Liver (tissue), 9 donors: ENCODE results near the gene HIC2. TPM values are rescaled to one million over a fixed set of nuclear protein-coding genes. Genes with fewer than 3 reads are reported as not detected.

Experiments used
- DNase-seq: peaks from one replicate; pipeline ENCODE4 v3.0.0-alpha.2; 2017; ENCODE audit warnings: low spot score
- H3K27ac ChIP-seq, 2 donors: one replicate each; pipeline ENCODE4 v1.7.0; 2013; ENCODE audit warnings: inconsistent platforms in 2 of 2, low read length in 2 of 2, control low read depth in 1 of 2, low read depth in 1 of 2, mild to moderate bottlenecking in 1 of 2
- H3K27me3 ChIP-seq, 4 donors: one replicate each; pipeline versions ENCODE4 v1.6.1 to v1.7.0; 2013; ENCODE audit warnings: low read length in 3 of 4, inconsistent platforms in 1 of 4, mild to moderate bottlenecking in 1 of 4, moderate library complexity in 1 of 4; ENCODE audit not compliant: control insufficient read depth in 4 of 4, insufficient read depth in 4 of 4
- H3K36me3 ChIP-seq, 4 donors: one replicate each; pipeline versions ENCODE4 v1.6.1 to v1.7.0; 2013; ENCODE audit warnings: low read length in 3 of 4, mild to moderate bottlenecking in 3 of 4, low read depth in 1 of 4, moderate library complexity in 1 of 4; ENCODE audit not compliant: control insufficient read depth in 4 of 4, insufficient read depth in 3 of 4
- H3K4me1 ChIP-seq, 4 donors: one replicate each; pipeline versions ENCODE4 v1.6.1 to v1.7.0; 2013; ENCODE audit warnings: low read length in 3 of 4, mild to moderate bottlenecking in 3 of 4, moderate library complexity in 1 of 4; ENCODE audit not compliant: control insufficient read depth in 4 of 4, insufficient read depth in 4 of 4
- H3K4me3 ChIP-seq, 3 donors: one replicate each; pipeline versions ENCODE4 v1.6.1 to v1.7.0; 2013; ENCODE audit warnings: low read length in 3 of 3, control low read depth in 1 of 3, low read depth in 1 of 3, mild to moderate bottlenecking in 1 of 3
- H3K9ac ChIP-seq, 2 donors: one replicate each; pipeline ENCODE4 v1.7.0; 2013; ENCODE audit warnings: low read length in 2 of 2, mild to moderate bottlenecking in 2 of 2, moderate library complexity in 2 of 2, control low read depth in 1 of 2, low read depth in 1 of 2
- H3K9me3 ChIP-seq, 4 donors: one replicate each; pipeline versions ENCODE4 v1.6.1 to v1.7.0; 2013; ENCODE audit warnings: low read length in 3 of 4; ENCODE audit not compliant: control insufficient read depth in 4 of 4
- EGR1 ChIP-seq, 2 donors: IDR thresholded peaks; 2 replicates each; pipeline ENCODE4 v1.6.1; 2016 to 2018; ENCODE audit warnings: antibody characterized with exemption in 2 of 2, low read depth in 2 of 2
- FOXA1 ChIP-seq: IDR thresholded peaks from 2 replicates; pipeline ENCODE4 v1.6.1; 2016; ENCODE audit warnings: antibody characterized with exemption
- GABPA ChIP-seq, 2 donors: IDR thresholded peaks in 1 of 2; conservative IDR thresholded peaks in 1 of 2; 2 replicates each; pipeline ENCODE4 v1.6.1; 2016; ENCODE audit warnings: antibody characterized with exemption in 2 of 2, mild to moderate bottlenecking in 1 of 2, moderate library complexity in 1 of 2
- HNF4A ChIP-seq, 2 donors: conservative IDR thresholded peaks; 2 replicates each; pipeline ENCODE4 v1.6.1; 2016; ENCODE audit warnings: antibody characterized with exemption in 2 of 2, mild to moderate bottlenecking in 2 of 2
- HNF4G ChIP-seq: IDR thresholded peaks from 2 replicates; pipeline ENCODE4 v1.6.1; 2016; ENCODE audit warnings: antibody characterized with exemption
- JUND ChIP-seq, 2 donors: IDR thresholded peaks; 2 replicates each; pipeline ENCODE4 v1.6.1; 2016; ENCODE audit warnings: antibody characterized with exemption in 2 of 2
- NR2F2 ChIP-seq: IDR thresholded peaks from 2 replicates; pipeline ENCODE4 v1.6.1; 2016; ENCODE audit warnings: antibody characterized with exemption
- RXRA ChIP-seq, 2 donors: IDR thresholded peaks; 2 replicates each; pipeline ENCODE4 v1.6.1; 2017 to 2018; ENCODE audit warnings: antibody characterized with exemption in 2 of 2, mild to moderate bottlenecking in 1 of 2
- TAF1 ChIP-seq: conservative IDR thresholded peaks from 2 replicates; pipeline ENCODE4 v1.6.1; 2016; ENCODE audit warnings: antibody characterized with exemption, mild to moderate bottlenecking
- YY1 ChIP-seq: IDR thresholded peaks from 2 replicates; pipeline ENCODE4 v1.6.1; 2016; ENCODE audit warnings: antibody characterized with exemption, mild to moderate bottlenecking
- WGBS: extraction: QIAGEN DNeasy Blood & Tissue Kit; methylation state at CpG from one replicate; pipeline ENCODE4 v1.1.7; 2013; 5-methylcytosine and 5-hydroxymethylcytosine counted together
- polyA plus RNA-seq, 2 donors: library from polyadenylated mRNA; stranded (reverse) in 1 of 2; unstranded in 1 of 2; fragments of 200-250 nt in 1 of 2; fragments of >200 nt in 1 of 2; fragmentation: Nextera tagmentation in 1 of 2; extraction: Ambion mirVana in 1 of 2; gene quantifications; one replicate each; pipeline versions ENCODE4 v1.2.1 to v1.2.3, GENCODE V29; 2013 to 2015
- total RNA-seq, 2 donors: library from RNA; depleted of rRNA; stranded (reverse); fragments of >200 nt; gene quantifications; one replicate each; pipeline ENCODE4 v1.2.3, GENCODE V29; 2014
- TF ChIP-seq, protein P1 (sequence below): fragments of 150-350 bp; IDR thresholded peaks from 2 replicates; pipeline ENCODE4 v1.5.1; 2017; ENCODE audit warnings: improper control_type of control experiment, low read depth, low read length; ENCODE audit not compliant: missing input control
- TF ChIP-seq, protein P2 (sequence below): IDR thresholded peaks from 2 replicates; pipeline ENCODE4 v1.6.1; 2016; ENCODE audit warnings: antibody characterized with exemption
- TF ChIP-seq, protein P3 (sequence below): IDR thresholded peaks from 2 replicates; pipeline ENCODE4 v1.6.1; 2016; ENCODE audit warnings: antibody characterized with exemption, mild to moderate bottlenecking
- TF ChIP-seq, protein P4 (sequence below): IDR thresholded peaks from 2 replicates; pipeline ENCODE4 v1.6.1; 2016; ENCODE audit warnings: antibody characterized with exemption
- donor health status: healthy.
- donor health status: healthy.
- donor health status: healthy.
- donor health status: healthy.
- donor health status: healthy.

HIC2 gene
- total and polyA plus RNA-seq, 4 donors, result 0.51 to 17.8 (median 2.0) TPM

DNA sequence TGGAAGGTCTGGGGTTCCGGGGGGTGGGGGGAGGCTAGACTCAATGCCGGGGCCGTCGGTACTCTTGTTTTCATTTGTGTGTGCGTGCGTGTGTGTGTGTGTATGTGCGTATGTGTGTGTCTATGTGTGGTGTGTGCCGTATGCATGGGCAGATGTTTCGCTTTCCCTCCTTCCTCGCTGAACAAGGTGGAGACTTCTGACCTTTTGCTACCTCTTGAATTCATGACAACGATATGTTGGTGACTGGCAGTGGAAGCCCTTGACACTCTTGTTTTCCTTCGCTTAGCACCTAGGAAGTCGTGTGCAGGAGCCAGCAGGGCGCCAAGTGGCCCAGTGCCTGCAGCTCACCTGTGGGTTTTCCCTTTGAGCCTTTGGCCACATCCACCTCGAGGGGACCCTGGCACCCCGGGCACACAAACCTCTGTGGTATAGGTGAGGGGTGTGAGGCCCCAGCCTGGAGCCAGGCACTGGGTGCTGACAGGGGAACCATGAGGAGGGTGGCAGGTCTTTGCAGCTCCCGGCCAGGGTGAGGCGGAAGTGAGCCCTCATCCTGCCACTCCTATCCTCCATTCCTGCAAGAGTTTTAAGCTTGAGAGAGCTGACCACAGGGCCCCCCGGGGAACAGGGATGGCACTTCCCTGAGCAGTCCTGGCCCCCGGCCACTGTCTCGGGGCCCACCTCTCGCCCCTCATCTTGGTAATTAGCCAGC lies 30.7 kb downstream of the HIC2 start (continued):
- TF ChIP-seq, protein P1, sequence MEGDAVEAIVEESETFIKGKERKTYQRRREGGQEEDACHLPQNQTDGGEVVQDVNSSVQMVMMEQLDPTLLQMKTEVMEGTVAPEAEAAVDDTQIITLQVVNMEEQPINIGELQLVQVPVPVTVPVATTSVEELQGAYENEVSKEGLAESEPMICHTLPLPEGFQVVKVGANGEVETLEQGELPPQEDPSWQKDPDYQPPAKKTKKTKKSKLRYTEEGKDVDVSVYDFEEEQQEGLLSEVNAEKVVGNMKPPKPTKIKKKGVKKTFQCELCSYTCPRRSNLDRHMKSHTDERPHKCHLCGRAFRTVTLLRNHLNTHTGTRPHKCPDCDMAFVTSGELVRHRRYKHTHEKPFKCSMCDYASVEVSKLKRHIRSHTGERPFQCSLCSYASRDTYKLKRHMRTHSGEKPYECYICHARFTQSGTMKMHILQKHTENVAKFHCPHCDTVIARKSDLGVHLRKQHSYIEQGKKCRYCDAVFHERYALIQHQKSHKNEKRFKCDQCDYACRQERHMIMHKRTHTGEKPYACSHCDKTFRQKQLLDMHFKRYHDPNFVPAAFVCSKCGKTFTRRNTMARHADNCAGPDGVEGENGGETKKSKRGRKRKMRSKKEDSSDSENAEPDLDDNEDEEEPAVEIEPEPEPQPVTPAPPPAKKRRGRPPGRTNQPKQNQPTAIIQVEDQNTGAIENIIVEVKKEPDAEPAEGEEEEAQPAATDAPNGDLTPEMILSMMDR, result no peak
- TF ChIP-seq RXRA (IDR thresholded peaks at IDR 0.05) (no peak), YY1 (no peak), GABPA (IDR thresholded peaks at IDR 0.05 in 1 of 2, conservative IDR thresholded peaks at IDR 0.05 in 1 of 2) (no peak), TAF1 (no peak), HNF4A (conservative IDR thresholded peaks at IDR 0.05) (no peak)

DNA sequence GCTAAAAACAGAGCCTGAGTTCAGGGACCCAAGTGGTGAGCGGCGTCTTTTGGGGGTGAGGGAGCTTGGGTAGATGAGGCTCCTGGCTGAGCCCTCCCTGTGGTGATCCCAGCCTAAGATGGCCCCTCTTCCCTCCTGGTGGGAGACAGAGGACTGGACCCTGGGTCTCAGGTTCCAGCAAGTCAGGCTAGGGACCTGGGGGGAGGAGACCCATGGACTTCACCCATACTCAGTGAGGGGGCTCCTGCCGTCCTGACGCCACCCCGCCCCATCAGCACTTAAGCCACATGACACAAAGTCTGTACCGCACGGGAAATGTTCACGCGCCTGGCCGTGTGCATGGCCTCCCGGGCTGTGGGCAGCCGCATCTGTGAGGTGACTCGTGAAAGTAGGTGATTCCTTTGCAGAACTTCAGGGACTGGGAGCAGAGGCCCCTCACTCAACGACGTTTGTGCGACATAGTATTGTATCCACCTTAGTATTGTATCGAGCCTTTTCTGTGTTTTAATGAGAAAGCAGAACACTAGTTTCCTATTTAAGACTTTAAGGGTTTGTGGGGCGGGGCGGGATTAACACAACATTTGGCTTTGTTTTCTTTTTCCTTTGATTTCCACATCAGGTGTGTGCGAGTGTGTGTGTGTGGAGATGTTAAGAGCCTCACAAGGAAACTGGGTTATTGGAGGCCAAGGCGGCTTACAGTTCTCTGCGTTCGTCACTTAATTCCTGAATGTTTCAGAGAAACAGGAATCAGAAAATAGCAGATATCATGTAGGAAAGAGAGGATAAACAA lies 31.7 kb downstream of the HIC2 start:
- Histone ChIP-seq H3K27me3 (no peaks in the 10 kb centered on the region), H3K9ac (no peak overlapping the region), H3K4me3 (no peak overlapping the region), H3K9me3 (no peaks in the 10 kb centered on the region), H3K36me3 (peaks cover 3 to 14% (median 7%) of the 10 kb centered on the region in 4 donors), H3K4me1 (no peaks in the 10 kb centered on the region), H3K27ac (no peak overlapping the region)
- TF ChIP-seq, protein P2, sequence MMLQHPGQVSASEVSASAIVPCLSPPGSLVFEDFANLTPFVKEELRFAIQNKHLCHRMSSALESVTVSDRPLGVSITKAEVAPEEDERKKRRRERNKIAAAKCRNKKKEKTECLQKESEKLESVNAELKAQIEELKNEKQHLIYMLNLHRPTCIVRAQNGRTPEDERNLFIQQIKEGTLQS, result no peak
- no peak for TF ChIP-seq HNF4A (conservative IDR thresholded peaks at IDR 0.05)
- TF ChIP-seq, protein P3, sequence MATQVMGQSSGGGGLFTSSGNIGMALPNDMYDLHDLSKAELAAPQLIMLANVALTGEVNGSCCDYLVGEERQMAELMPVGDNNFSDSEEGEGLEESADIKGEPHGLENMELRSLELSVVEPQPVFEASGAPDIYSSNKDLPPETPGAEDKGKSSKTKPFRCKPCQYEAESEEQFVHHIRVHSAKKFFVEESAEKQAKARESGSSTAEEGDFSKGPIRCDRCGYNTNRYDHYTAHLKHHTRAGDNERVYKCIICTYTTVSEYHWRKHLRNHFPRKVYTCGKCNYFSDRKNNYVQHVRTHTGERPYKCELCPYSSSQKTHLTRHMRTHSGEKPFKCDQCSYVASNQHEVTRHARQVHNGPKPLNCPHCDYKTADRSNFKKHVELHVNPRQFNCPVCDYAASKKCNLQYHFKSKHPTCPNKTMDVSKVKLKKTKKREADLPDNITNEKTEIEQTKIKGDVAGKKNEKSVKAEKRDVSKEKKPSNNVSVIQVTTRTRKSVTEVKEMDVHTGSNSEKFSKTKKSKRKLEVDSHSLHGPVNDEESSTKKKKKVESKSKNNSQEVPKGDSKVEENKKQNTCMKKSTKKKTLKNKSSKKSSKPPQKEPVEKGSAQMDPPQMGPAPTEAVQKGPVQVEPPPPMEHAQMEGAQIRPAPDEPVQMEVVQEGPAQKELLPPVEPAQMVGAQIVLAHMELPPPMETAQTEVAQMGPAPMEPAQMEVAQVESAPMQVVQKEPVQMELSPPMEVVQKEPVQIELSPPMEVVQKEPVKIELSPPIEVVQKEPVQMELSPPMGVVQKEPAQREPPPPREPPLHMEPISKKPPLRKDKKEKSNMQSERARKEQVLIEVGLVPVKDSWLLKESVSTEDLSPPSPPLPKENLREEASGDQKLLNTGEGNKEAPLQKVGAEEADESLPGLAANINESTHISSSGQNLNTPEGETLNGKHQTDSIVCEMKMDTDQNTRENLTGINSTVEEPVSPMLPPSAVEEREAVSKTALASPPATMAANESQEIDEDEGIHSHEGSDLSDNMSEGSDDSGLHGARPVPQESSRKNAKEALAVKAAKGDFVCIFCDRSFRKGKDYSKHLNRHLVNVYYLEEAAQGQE, result no peak
- TF ChIP-seq JUND (IDR thresholded peaks at IDR 0.05), result no peak
- no peak for TF ChIP-seq YY1
- TF ChIP-seq RXRA (IDR thresholded peaks at IDR 0.05), result no peak
- TF ChIP-seq, protein P1, result no peak
- no peak for TF ChIP-seq FOXA1
- TF ChIP-seq, protein P4, sequence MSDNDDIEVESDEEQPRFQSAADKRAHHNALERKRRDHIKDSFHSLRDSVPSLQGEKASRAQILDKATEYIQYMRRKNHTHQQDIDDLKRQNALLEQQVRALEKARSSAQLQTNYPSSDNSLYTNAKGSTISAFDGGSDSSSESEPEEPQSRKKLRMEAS, result no peak
- TF ChIP-seq HNF4G, result no peak
- no peak for TF ChIP-seq NR2F2
- TF ChIP-seq EGR1 (IDR thresholded peaks at IDR 0.05; ENCODE audit: low read depth in 2 of 2), result no peak
- DNase-seq, result no peak
- 95% methylated on average over 23 of the region's 23 CpGs for WGBS
